Stomach (tissue), 9 donors: ENCODE measurements around the gene C2orf42. TPM values are rescaled to one million over a fixed set of nuclear protein-coding genes. Genes with fewer than 3 reads are reported as not detected.
"Not testable (repeated sequence)": the region's sequence is repeated elsewhere in the genome, so short reads cannot be mapped to it uniquely, and the experiment has no call there.

Source experiments
- DNase-seq, 2 donors: peaks; one replicate each; pipeline versions ENCODE4 v3.0.0 to v3.0.0-alpha.2; 2013 to 2019
- H3K27ac ChIP-seq, 5 donors: fragments of 200-600 bp in 4 of 5; sonication (generic) in 4 of 5; one replicate each; pipeline ENCODE4 v1.5.1; 2013 to 2019; ENCODE audit warnings: mild to moderate bottlenecking in 1 of 5, moderate library complexity in 1 of 5
- H3K27me3 ChIP-seq, 3 donors: fragments of 200-600 bp; sonication (generic); one replicate each; pipeline ENCODE4 v1.5.1; 2017 to 2019; ENCODE audit warnings: mixed run types in 1 of 3
- H3K36me3 ChIP-seq, 4 donors: fragments of 200-600 bp; sonication (generic); 1 replicate in 3 of 4; 2 replicates in 1 of 4; pipeline ENCODE4 v1.5.1; 2016 to 2019
- H3K4me1 ChIP-seq, 4 donors: fragments of 200-600 bp; sonication (generic); one replicate each; pipeline ENCODE4 v1.5.1; 2016 to 2019
- H3K4me3 ChIP-seq, 4 donors: fragments of 200-600 bp; sonication (generic) in 3 of 4; one replicate each; pipeline ENCODE4 v1.5.1; 2016 to 2019; ENCODE audit warnings: mild to moderate bottlenecking in 1 of 4
- H3K9me3 ChIP-seq, 4 donors: fragments of 200-600 bp; sonication (generic); one replicate each; pipeline ENCODE4 v1.5.1; 2016 to 2019
- CTCF ChIP-seq, 7 experiments: fragments of 450-650 bp in 4 of 7; fragments of 200-600 bp in 3 of 7; sonication (generic) in 3 of 7; IDR thresholded peaks; one replicate each; pipeline ENCODE4 v1.5.1; 2016 to 2019; ENCODE audit warnings: antibody characterized with exemption in 7 of 7, control low read depth in 2 of 7, mild to moderate bottlenecking in 1 of 7
- EP300 ChIP-seq: sonication (generic); formaldehyde crosslinking; IDR thresholded peaks from one replicate; pipeline ENCODE4 v1.6.1; 2017; ENCODE audit warnings: antibody characterized with exemption
- POLR2A ChIP-seq, 4 donors: fragments of 450-650 bp; IDR thresholded peaks; one replicate each; pipeline ENCODE4 v1.6.1; 2016; ENCODE audit warnings: antibody characterized with exemption in 4 of 4, control low read depth in 2 of 4, mild to moderate bottlenecking in 1 of 4, moderate library complexity in 1 of 4
- POLR2AphosphoS5 ChIP-seq, 3 donors: sonication (generic); formaldehyde crosslinking; IDR thresholded peaks; one replicate each; pipeline ENCODE4 v1.6.1; 2016; ENCODE audit warnings: antibody characterized with exemption in 3 of 3
- WGBS, 5 donors: extraction: QIAGEN DNeasy Blood & Tissue Kit in 3 of 5; methylation state at CpG; one replicate each; pipeline versions ENCODE4 v1.1.5 to v1.1.7; 2013 to 2018; 5-methylcytosine and 5-hydroxymethylcytosine counted together
- intact Hi-C: fragments of 100-400 bp; cut with DNase I; formaldehyde crosslinking; loops from one replicate; pipeline ENCODE4 v1.15.1; 2023; ENCODE audit warnings: low total_unique reads
- polyA plus RNA-seq, 3 donors: library from polyadenylated mRNA; stranded (reverse); fragments of 200-250 nt; gene quantifications; one replicate each; pipeline ENCODE4 v1.2.3, GENCODE V29; 2013
- total RNA-seq, 5 donors: library from RNA; depleted of rRNA; stranded (reverse); fragments of >200 nt; gene quantifications; one replicate each; pipeline versions ENCODE4 v1.1.0 to v1.2.3, GENCODE V29; 2014 to 2016
- donor health status: healthy with polysubstance abuse.
- donor health status: Bipolar disorder and iron deficiency.
- donor health status: healthy.

C2orf42 gene
- total and polyA plus RNA-seq, 8 donors, result 2.6 to 23.2 (median 6.0) TPM

- intact Hi-C loops, result no loop called here
- 87 to 93% (median 91%) methylated on average over 6 of the region's 6 CpGs for WGBS, 5 donors
Observed at GRCh38 chr2:70160545-70160944, 30.3 kb downstream of the C2orf42 start.

GRCh38 chr2:70149130-70149686 lies 41.6 kb downstream of the C2orf42 start:
- not testable (repeated sequence) for DNase-seq, H3K4me1 ChIP-seq, H3K27me3 ChIP-seq, H3K9me3 ChIP-seq, H3K4me3 ChIP-seq, H3K27ac ChIP-seq
- H3K36me3 ChIP-seq, result peaks cover 13 to 40% (median 36%) of the 10 kb centered on the region in 4 donors
- WGBS, 5 donors, result 88 to 90% (median 89%) methylated on average over 16 to 19 of the region's 19 CpGs
- intact Hi-C loops, result loop anchor here (5.0 kb wide), 1 partner anchor 232 kb away; the partner anchor contains the start of gene MXD1

More at GRCh38 chr2:70160545-70160944, 30.3 kb downstream of the C2orf42 start:
- peaks cover 16 to 98% (median 95%) of the 10 kb centered on the region in 4 donors for H3K36me3 ChIP-seq
- H3K4me1 ChIP-seq, result no peaks in the 10 kb centered on the region
- no peak for DNase-seq
- no peak overlapping the region for H3K4me3 ChIP-seq
- no peak for TF ChIP-seq EP300
- no peak for TF ChIP-seq CTCF (IDR thresholded peaks at IDR 0.05)
- no peak for TF ChIP-seq POLR2A (IDR thresholded peaks at IDR 0.05)
- no peak for TF ChIP-seq POLR2AphosphoS5 (IDR thresholded peaks at IDR 0.05)
- no peak overlapping the region for H3K27ac ChIP-seq
- H3K27me3 ChIP-seq, result no peaks in the 10 kb centered on the region
- no peaks in the 10 kb centered on the region for H3K9me3 ChIP-seq

GRCh38 chr2:70148211-70148760 lies 42.5 kb downstream of the C2orf42 start:
- H3K36me3 ChIP-seq, result peaks cover 13 to 40% (median 36%) of the 10 kb centered on the region in 4 donors
- not testable (repeated sequence) for H3K9me3 ChIP-seq, H3K27ac ChIP-seq, H3K27me3 ChIP-seq, H3K4me1 ChIP-seq, DNase-seq, H3K4me3 ChIP-seq
- intact Hi-C loops, result loop anchor here (5.0 kb wide), 1 partner anchor 231 kb away; the partner anchor contains the start of gene MXD1
- 93 to 97% (median 94%) methylated on average over 13 to 25 of the region's 25 CpGs for WGBS, 5 donors

GRCh38 chr2:70145851-70146739 lies 44.7 kb downstream of the C2orf42 start:
- TF ChIP-seq POLR2AphosphoS5 (IDR thresholded peaks at IDR 0.05) (no peak), CTCF (IDR thresholded peaks at IDR 0.05) (no peak), EP300 (no peak), POLR2A (IDR thresholded peaks at IDR 0.05) (no peak)
- peaks cover 9 to 22% (median 18%) of the 10 kb centered on the region in 4 donors for H3K36me3 ChIP-seq
- no peaks in the 10 kb centered on the region for H3K9me3 ChIP-seq
- DNase-seq, result no peak
- H3K4me3 ChIP-seq, result no peak overlapping the region
- H3K27me3 ChIP-seq, result no peaks in the 10 kb centered on the region
- intact Hi-C loops, result loop anchor here (5.0 kb wide), 1 partner anchor 229 kb away; the partner anchor contains the start of gene MXD1
- no peak overlapping the region for H3K27ac ChIP-seq
- H3K4me1 ChIP-seq, result peaks cover 8 to 16% (median 14%) of the 10 kb centered on the region in 4 donors
- 72 to 78% (median 76%) methylated on average over 9 of the region's 9 CpGs for WGBS, 5 donors

GRCh38 chr2:70145144-70145490 lies 45.7 kb downstream of the C2orf42 start:
- Histone ChIP-seq H3K4me1 (peaks cover 15 to 25% (median 23%) of the 10 kb centered on the region in 4 donors), H3K9me3 (no peaks in the 10 kb centered on the region), H3K27ac (no peak overlapping the region), H3K27me3 (no peaks in the 10 kb centered on the region), H3K36me3 (peaks cover 6 to 12% (median 8%) of the 10 kb centered on the region in 4 donors), H3K4me3 (no peak overlapping the region)
- WGBS, 5 donors, result 86 to 100% (median 95%) methylated on average over 3 of the region's 3 CpGs
- intact Hi-C loops, result loop anchor here (5.0 kb wide), 1 partner anchor 228 kb away; the partner anchor contains the start of gene MXD1
- DNase-seq, result no peak
- no peak for TF ChIP-seq EP300
- TF ChIP-seq POLR2AphosphoS5 (IDR thresholded peaks at IDR 0.05), result no peak
- TF ChIP-seq POLR2A (IDR thresholded peaks at IDR 0.05), result no peak
- TF ChIP-seq CTCF (IDR thresholded peaks at IDR 0.05), result no peak
